HEK293 (cell line): ENCODE data around the gene PCBP3.

Source experiments
- CTCF ChIA-PET: fragments of 350-600 bp; formaldehyde crosslinking; extraction: SDS; loops from one replicate; lab custom pipeline; 2021; ENCODE audit warnings: antibody characterized with exemption; lab: Yijun Ruan, JAX
- POLR2A ChIA-PET: fragments of 300-600 bp; formaldehyde crosslinking; extraction: SDS; loops from one replicate; lab custom pipeline; 2020; ENCODE audit warnings: antibody characterized with exemption, inconsistent platforms; lab: Yijun Ruan, JAX
- H3K27ac ChIP-seq: fragments of 200-500 bp; sonication (Bioruptor generic); 2 replicates; pipeline ENCODE4 v1.5.1; 2014; ENCODE audit warnings: low read depth, low read length, control low read depth, inconsistent platforms; ENCODE audit errors: extremely low read depth
- H3K36me3 ChIP-seq, 2 experiments: fragments of 200-500 bp in 1 of 2; sonication (Bioruptor generic) in 1 of 2; 1 replicate in 1 of 2; 2 replicates in 1 of 2; pipeline ENCODE4 v1.5.1; 2014 to 2017; ENCODE audit warnings: inconsistent platforms in 2 of 2, low read length in 2 of 2; ENCODE audit not compliant: control insufficient read depth in 2 of 2, insufficient read depth in 1 of 2
- H3K4me1 ChIP-seq: fragments of 200-500 bp; sonication (Bioruptor generic); 2 replicates; pipeline ENCODE4 v1.5.1; 2014; ENCODE audit warnings: mild to moderate bottlenecking, low read length, inconsistent platforms; ENCODE audit not compliant: control insufficient read depth, insufficient read depth
- H3K4me3 ChIP-seq: 2 replicates; pipeline ENCODE4 v1.5.1; 2011; ENCODE audit warnings: low read depth, mild to moderate bottlenecking, control low read depth, low read length, moderate library complexity
- H3K9me3 ChIP-seq: fragments of 200-500 bp; sonication (Bioruptor generic); 2 replicates; pipeline ENCODE4 v1.5.1; 2014; ENCODE audit warnings: low read depth, low read length, inconsistent platforms; ENCODE audit not compliant: control insufficient read depth, insufficient read depth
- GLIS2 ChIP-seq: fragments of 450-650 bp; formaldehyde crosslinking; IDR thresholded peaks from 2 replicates; pipeline ENCODE4 v1.5.1; 2016; ENCODE audit warnings: missing biosample characterization, missing genetic modification characterization
- HOXC10 ChIP-seq: sonication (generic); formaldehyde crosslinking; IDR thresholded peaks from 2 replicates; pipeline ENCODE4 v1.8.1; 2023; ENCODE audit warnings: mild to moderate bottlenecking, missing genetic modification reagents
- KLF9 ChIP-seq: fragments of 450-650 bp; formaldehyde crosslinking; IDR thresholded peaks from 2 replicates; pipeline ENCODE4 v1.5.1; 2016; ENCODE audit warnings: missing biosample characterization, missing genetic modification characterization, low read depth
- MYNN ChIP-seq: fragments of 450-650 bp; formaldehyde crosslinking; IDR thresholded peaks from 2 replicates; pipeline ENCODE4 v1.5.1; 2016; ENCODE audit warnings: missing biosample characterization, missing genetic modification characterization, borderline replicate concordance
- OVOL3 ChIP-seq: fragments of 450-650 bp; formaldehyde crosslinking; IDR thresholded peaks from 2 replicates; pipeline ENCODE4 v1.5.1; 2016; ENCODE audit warnings: missing biosample characterization, missing genetic modification characterization
- PRDM1 ChIP-seq: fragments of 450-650 bp; formaldehyde crosslinking; IDR thresholded peaks from 2 replicates; pipeline ENCODE4; 2016; ENCODE audit warnings: missing biosample characterization, missing genetic modification characterization
- SCRT1 ChIP-seq: fragments of 450-650 bp; formaldehyde crosslinking; IDR thresholded peaks from 2 replicates; pipeline ENCODE4 v1.5.1; 2016; ENCODE audit warnings: missing biosample characterization, missing genetic modification characterization, borderline replicate concordance
- ZBTB1 ChIP-seq: fragments of 450-650 bp; formaldehyde crosslinking; IDR thresholded peaks from 2 replicates; pipeline ENCODE4 v1.5.1; 2016; ENCODE audit warnings: missing biosample characterization, missing genetic modification characterization
- ZFP37 ChIP-seq: fragments of 450-650 bp; formaldehyde crosslinking; IDR thresholded peaks from 2 replicates; pipeline ENCODE4 v1.5.1; 2016; ENCODE audit warnings: missing biosample characterization, missing genetic modification characterization
- ZFP41 ChIP-seq: fragments of 450-650 bp; formaldehyde crosslinking; IDR thresholded peaks from 2 replicates; pipeline ENCODE4 v1.5.1; 2016; ENCODE audit warnings: missing biosample characterization, missing genetic modification characterization, borderline replicate concordance
- ZIC2 ChIP-seq: fragments of 450-650 bp; formaldehyde crosslinking; IDR thresholded peaks from 2 replicates; pipeline ENCODE4 v1.5.1; 2016; ENCODE audit warnings: missing biosample characterization, missing genetic modification characterization
- ZNF10 ChIP-seq: fragments of 450-650 bp; formaldehyde crosslinking; IDR thresholded peaks from 2 replicates; pipeline ENCODE4 v1.5.1; 2017; ENCODE audit warnings: missing biosample characterization, missing genetic modification characterization
- ZNF114 ChIP-seq: fragments of 450-650 bp; formaldehyde crosslinking; IDR thresholded peaks from 2 replicates; pipeline ENCODE4 v1.5.0; 2017; ENCODE audit warnings: missing biosample characterization, missing genetic modification characterization
- ZNF132 ChIP-seq: fragments of 450-650 bp; formaldehyde crosslinking; IDR thresholded peaks from 2 replicates; pipeline ENCODE4 v1.5.1; 2017; ENCODE audit warnings: missing biosample characterization, missing genetic modification characterization, borderline replicate concordance
- ZNF175 ChIP-seq: fragments of 450-650 bp; formaldehyde crosslinking; IDR thresholded peaks from 2 replicates; pipeline ENCODE4 v1.5.1; 2016; ENCODE audit warnings: missing biosample characterization, missing genetic modification characterization
- ZNF335 ChIP-seq: fragments of 450-650 bp; formaldehyde crosslinking; conservative IDR thresholded peaks from 2 replicates; pipeline ENCODE4 v1.5.1; 2016; ENCODE audit warnings: missing biosample characterization, missing genetic modification characterization
- ZNF621 ChIP-seq: fragments of 450-650 bp; formaldehyde crosslinking; IDR thresholded peaks from 2 replicates; pipeline ENCODE4 v1.5.1; 2017; ENCODE audit warnings: missing biosample characterization, missing genetic modification characterization
- TF ChIP-seq, protein P1 (sequence below): fragments of 450-650 bp; formaldehyde crosslinking; IDR thresholded peaks from 2 replicates; pipeline ENCODE4 v1.5.1; 2016; ENCODE audit warnings: missing biosample characterization, missing genetic modification characterization
- TF ChIP-seq, protein P2 (sequence below): fragments of 450-650 bp; formaldehyde crosslinking; IDR thresholded peaks from 2 replicates; pipeline ENCODE4 v1.5.1; 2016; ENCODE audit warnings: missing biosample characterization, missing genetic modification characterization
- TF ChIP-seq, protein P3 (sequence below): fragments of 450-650 bp; formaldehyde crosslinking; IDR thresholded peaks from 2 replicates; pipeline ENCODE4 v1.5.1; 2016; ENCODE audit warnings: missing biosample characterization, missing genetic modification characterization, low read depth
- TF ChIP-seq, protein P4 (sequence below): fragments of 450-650 bp; formaldehyde crosslinking; IDR thresholded peaks from 2 replicates; pipeline ENCODE4 v1.5.1; 2016; ENCODE audit warnings: missing biosample characterization, missing genetic modification characterization
- TF ChIP-seq, protein P5 (sequence below): fragments of 450-650 bp; formaldehyde crosslinking; IDR thresholded peaks from 2 replicates; pipeline ENCODE4 v1.5.1; 2016; ENCODE audit warnings: missing biosample characterization, missing genetic modification characterization

The PCBP3 gene

DNA sequence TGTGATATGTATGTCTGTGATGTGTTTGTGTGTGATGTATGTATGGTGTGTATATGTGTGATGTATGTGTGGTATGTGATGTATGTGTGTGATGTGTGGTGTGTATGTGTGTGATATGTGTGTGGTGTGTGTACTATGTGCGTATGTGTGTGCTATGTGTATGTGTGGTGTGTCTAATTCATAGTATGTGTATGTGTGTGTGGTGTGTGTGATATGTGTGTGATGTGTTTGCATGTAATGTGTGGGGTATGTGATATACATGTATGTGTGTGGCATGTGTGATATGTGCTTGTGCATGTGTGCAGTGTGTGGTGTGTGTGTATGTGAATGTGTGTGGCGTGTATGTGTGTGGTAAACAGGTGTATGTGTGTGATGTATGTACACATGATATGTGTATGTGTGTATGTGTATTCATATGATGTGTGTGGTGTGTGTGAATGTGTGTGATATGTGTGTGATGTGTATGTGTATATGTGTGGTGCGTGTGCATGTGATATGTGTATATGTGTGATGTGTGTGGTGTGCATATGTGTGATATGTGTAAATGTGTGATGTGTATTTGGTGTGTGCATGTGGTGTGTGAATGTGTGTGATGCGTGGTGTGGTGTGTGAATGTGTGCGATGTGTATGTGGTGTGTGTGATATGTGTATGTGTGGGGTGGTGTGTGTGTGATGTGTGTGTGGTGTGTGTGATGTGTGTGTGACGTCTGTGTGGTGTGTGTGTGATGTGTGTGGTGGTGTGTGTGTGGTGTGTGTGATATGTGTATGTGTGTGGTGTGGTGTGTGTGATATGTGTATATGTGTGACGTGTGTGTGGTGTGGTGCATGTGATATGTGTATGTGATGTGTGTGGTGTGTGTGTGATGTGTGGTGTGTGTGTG lies 8.0 kb upstream of the PCBP3 start (continued):
- peak; percentile 15; the same call in 1 of the 2 replicates for TF ChIP-seq ZNF114 (tag by site-specific recombination)
- TF ChIP-seq PRDM1 (tag by site-specific recombination), result no peak
- TF ChIP-seq ZBTB1 (tag by site-specific recombination), result peak; percentile 4; the same call in 1 of the 2 replicates
- 0 out of 2 replicates have a peak, but pooled peaks have one; percentile 15 for TF ChIP-seq ZNF621
- TF ChIP-seq, protein P1, sequence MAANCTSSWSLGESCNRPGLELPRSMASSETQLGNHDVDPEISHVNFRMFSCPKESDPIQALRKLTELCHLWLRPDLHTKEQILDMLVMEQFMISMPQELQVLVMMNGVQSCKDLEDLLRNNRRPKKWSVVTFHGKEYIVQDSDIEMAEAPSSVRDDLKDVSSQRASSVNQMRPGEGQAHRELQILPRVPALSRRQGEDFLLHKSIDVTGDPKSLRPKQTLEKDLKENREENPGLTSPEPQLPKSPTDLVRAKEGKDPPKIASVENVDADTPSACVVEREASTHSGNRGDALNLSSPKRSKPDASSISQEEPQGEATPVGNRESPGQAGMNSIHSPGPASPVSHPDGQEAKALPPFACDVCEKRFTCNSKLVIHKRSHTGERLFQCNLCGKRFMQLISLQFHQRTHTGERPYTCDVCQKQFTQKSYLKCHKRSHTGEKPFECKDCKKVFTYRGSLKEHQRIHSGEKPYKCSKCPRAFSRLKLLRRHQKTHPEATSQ, result peak; percentile 6; the same call in 1 of the 2 replicates
- peak; percentile 95 for TF ChIP-seq ZNF175 (tag by site-specific recombination)
- TF ChIP-seq, protein P2, sequence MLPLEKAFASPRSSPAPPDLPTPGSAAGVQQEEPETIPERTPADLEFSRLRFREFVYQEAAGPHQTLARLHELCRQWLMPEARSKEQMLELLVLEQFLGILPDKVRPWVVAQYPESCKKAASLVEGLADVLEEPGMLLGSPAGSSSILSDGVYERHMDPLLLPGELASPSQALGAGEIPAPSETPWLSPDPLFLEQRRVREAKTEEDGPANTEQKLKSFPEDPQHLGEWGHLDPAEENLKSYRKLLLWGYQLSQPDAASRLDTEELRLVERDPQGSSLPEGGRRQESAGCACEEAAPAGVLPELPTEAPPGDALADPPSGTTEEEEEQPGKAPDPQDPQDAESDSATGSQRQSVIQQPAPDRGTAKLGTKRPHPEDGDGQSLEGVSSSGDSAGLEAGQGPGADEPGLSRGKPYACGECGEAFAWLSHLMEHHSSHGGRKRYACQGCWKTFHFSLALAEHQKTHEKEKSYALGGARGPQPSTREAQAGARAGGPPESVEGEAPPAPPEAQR, result 0 out of 2 replicates have a peak, but pooled peaks have one; percentile 52
- no peak; the same call in 1 of the 2 replicates for TF ChIP-seq ZIC2 (tag by site-specific recombination)

DNA sequence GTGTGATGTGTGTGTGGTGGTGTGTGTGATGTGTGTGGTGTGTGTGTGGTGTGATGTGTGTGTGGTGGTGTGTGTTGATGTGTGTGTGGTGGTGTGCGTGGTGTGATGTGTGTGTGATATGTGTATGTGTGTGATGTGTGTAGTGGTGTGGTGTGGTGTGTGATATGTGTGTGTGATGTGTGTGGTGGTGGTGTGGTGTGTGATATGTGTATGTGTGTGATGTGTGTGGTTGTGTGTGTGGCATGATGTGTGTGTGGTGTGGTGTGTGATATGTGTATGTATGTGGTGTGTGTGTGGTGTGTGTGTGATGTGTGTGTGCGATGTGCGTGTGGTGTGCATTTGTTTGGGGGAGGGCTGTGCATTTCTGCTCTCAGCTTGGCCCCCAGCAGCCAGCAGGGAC lies 7.1 kb upstream of the PCBP3 start:
- H3K4me1 ChIP-seq, result peaks cover 11% of the 10 kb centered on the region; the same call in 1 of the 2 replicates
- ChIA-PET CTCF (interaction anchor here (1.0 kb wide), 1 partner anchor 40 kb away, joined by 3 read pairs; no protein-coding TSS in a partner anchor), POLR2A (no interaction called here)
- no peaks in the 10 kb centered on the region for H3K9me3 ChIP-seq
- H3K27ac ChIP-seq, result no peak overlapping the region
- no peaks in the 10 kb centered on the region for H3K36me3 ChIP-seq
- no peak overlapping the region for H3K4me3 ChIP-seq
- TF ChIP-seq, protein P3, sequence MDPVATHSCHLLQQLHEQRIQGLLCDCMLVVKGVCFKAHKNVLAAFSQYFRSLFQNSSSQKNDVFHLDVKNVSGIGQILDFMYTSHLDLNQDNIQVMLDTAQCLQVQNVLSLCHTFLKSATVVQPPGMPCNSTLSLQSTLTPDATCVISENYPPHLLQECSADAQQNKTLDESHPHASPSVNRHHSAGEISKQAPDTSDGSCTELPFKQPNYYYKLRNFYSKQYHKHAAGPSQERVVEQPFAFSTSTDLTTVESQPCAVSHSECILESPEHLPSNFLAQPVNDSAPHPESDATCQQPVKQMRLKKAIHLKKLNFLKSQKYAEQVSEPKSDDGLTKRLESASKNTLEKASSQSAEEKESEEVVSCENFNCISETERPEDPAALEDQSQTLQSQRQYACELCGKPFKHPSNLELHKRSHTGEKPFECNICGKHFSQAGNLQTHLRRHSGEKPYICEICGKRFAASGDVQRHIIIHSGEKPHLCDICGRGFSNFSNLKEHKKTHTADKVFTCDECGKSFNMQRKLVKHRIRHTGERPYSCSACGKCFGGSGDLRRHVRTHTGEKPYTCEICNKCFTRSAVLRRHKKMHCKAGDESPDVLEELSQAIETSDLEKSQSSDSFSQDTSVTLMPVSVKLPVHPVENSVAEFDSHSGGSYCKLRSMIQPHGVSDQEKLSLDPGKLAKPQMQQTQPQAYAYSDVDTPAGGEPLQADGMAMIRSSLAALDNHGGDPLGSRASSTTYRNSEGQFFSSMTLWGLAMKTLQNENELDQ (tag by site-specific recombination), result no peak
- TF ChIP-seq, protein P4, sequence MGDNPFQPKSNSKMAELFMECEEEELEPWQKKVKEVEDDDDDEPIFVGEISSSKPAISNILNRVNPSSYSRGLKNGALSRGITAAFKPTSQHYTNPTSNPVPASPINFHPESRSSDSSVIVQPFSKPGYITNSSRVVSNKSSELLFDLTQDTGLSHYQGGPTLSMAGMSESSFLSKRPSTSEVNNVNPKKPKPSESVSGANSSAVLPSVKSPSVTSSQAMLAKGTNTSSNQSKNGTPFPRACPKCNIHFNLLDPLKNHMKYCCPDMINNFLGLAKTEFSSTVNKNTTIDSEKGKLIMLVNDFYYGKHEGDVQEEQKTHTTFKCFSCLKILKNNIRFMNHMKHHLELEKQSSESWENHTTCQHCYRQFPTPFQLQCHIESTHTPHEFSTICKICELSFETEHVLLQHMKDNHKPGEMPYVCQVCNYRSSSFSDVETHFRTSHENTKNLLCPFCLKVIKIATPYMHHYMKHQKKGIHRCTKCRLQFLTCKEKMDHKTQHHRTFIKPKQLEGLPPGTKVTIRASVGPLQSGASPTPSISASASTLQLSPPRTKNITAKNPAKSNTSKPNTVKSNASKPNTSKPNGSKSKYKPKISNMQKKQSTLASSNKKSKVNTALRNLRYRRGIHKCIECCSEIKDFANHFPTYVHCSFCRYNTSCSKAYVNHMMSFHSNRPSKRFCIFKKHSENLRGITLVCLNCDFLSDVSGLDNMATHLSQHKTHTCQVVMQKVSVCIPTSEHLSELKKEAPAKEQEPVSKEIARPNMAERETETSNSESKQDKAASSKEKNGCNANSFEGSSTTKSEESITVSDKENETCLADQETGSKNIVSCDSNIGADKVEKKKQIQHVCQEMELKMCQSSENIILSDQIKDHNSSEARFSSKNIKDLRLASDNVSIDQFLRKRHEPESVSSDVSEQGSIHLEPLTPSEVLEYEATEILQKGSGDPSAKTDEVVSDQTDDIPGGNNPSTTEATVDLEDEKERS (tag by site-specific recombination), result no peak
- TF ChIP-seq ZNF335 (no peak), MYNN (tag by site-specific recombination) (no peak), HOXC10 (no peak), OVOL3 (tag by site-specific recombination) (no peak), SCRT1 (tag by site-specific recombination) (no peak), GLIS2 (tag by site-specific recombination) (no peak), ZNF10 (tag by site-specific recombination) (no peak), ZFP41 (tag by site-specific recombination) (no peak), ZFP37 (tag by site-specific recombination) (no peak), ZNF132 (tag by site-specific recombination) (no peak), KLF9 (no peak)
- TF ChIP-seq, protein P5, sequence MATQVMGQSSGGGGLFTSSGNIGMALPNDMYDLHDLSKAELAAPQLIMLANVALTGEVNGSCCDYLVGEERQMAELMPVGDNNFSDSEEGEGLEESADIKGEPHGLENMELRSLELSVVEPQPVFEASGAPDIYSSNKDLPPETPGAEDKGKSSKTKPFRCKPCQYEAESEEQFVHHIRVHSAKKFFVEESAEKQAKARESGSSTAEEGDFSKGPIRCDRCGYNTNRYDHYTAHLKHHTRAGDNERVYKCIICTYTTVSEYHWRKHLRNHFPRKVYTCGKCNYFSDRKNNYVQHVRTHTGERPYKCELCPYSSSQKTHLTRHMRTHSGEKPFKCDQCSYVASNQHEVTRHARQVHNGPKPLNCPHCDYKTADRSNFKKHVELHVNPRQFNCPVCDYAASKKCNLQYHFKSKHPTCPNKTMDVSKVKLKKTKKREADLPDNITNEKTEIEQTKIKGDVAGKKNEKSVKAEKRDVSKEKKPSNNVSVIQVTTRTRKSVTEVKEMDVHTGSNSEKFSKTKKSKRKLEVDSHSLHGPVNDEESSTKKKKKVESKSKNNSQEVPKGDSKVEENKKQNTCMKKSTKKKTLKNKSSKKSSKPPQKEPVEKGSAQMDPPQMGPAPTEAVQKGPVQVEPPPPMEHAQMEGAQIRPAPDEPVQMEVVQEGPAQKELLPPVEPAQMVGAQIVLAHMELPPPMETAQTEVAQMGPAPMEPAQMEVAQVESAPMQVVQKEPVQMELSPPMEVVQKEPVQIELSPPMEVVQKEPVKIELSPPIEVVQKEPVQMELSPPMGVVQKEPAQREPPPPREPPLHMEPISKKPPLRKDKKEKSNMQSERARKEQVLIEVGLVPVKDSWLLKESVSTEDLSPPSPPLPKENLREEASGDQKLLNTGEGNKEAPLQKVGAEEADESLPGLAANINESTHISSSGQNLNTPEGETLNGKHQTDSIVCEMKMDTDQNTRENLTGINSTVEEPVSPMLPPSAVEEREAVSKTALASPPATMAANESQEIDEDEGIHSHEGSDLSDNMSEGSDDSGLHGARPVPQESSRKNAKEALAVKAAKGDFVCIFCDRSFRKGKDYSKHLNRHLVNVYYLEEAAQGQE (tag by site-specific recombination), result no peak
